ENCODE measurements around the gene ATF3.

ATF3 gene

GRCh38 chr1:212608392-212608958, at the start of gene ATF3:
Gene ATF3 (plus strand): TSS chr1:212608761. CDS start chr1:212615022, 6,261 bp downstream.
- in situ Hi-C loops (cut with HindIII; ENCODE audit: low sequenced_read_pairs): no loop called here

GRCh38 chr1:212559929-212560328, 48.6 kb upstream of the ATF3 start:
- in situ Hi-C loops (cut with HindIII; ENCODE audit: low sequenced_read_pairs): loop anchor here (5.0 kb wide), 1 partner anchor 63 kb away; no protein-coding TSS in a partner anchor

DNA sequence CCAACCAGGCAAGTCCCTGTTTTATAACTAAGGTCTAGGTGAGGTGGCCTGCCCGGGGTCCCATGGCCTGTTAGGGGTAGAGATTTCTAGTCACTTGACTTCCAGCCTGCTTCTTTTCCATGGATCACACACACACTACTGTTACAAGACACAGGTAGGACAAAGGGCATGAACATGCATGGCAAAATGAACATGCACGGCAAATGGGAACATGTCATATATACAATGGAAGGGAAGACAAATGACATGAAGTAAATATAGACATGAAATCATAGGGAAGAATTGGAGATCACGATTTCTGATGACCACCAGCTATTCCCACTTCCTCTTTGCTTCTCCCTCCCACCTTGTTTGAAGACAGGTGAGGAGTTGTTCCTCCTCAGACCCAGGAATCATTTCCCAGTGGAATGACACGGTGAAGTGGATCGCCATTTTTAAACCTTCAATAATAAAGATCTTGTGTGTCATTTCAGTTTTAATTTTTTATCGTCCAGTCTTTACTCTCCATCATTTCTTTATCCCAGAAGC, 47.6 kb upstream of the ATF3 start:
- in situ Hi-C loops (cut with HindIII; ENCODE audit: low sequenced_read_pairs): no loop called here

DNA sequence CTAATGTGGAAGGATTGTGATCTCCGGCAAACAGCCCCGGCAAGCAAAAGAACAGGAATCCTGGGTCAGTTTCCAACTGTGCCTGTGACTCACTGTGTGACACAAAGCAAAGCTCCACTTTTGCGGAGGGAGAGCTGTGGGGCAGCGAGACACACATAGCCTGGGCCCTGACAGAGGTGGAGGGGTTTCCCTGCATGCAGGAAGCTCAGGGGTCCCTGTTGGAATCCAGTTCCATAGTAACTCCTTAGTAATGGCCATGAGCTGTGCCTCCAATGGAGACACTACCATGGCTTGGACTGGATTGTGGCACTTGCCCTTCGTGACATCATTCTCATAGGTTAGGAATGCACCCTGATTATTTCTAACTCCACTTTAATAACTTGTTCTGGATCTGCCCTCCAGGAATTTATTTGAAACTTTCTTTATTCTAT, 47.0 kb upstream of the ATF3 start:
- in situ Hi-C loops (cut with HindIII; ENCODE audit: low sequenced_read_pairs): no loop called here

- in situ Hi-C loops (cut with HindIII; ENCODE audit: low sequenced_read_pairs): no loop called here
Measured at GRCh38 chr1:212562771-212563170, 45.8 kb upstream of the ATF3 start.

GRCh38 chr1:212565079-212565478, 43.5 kb upstream of the ATF3 start:
- in situ Hi-C loops (cut with HindIII; ENCODE audit: low sequenced_read_pairs): no loop called here

DNA sequence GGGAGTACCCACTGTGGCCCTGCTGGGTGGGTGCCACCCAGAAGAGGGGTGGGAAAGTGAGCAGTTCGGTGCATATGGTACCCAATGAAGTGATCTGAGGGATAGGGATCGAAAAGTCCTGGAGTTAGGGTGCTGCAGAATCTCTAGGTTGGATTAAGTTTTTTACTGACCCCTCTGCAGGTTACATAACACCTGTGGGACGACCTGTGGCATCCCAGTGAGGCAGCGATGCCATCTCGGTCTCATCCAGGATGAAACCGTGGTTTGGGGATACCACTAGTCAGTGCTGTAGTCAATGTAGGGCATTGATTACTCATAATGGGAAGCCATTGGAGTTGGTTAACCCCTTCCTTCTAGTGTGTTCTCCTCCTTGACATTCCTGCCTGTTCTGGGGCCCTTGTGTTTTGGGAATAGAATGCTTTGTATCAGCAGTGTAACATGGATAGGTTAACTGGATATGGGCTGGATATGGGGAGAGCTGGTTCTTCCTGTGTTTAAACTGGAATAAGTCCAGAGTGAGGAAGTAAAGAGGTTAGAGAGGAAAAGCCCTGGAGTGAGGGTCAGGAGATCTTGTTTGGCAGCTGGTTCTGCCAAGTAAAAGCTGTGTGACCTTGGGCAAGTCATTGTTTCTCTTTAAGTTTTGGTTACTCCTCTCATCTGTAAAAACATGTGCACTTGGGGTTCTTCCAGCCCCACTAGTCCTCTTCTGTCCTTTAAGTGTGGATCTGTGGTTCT, 42.8 kb upstream of the ATF3 start:
- in situ Hi-C loops (cut with HindIII; ENCODE audit: low sequenced_read_pairs): no loop called here

DNA sequence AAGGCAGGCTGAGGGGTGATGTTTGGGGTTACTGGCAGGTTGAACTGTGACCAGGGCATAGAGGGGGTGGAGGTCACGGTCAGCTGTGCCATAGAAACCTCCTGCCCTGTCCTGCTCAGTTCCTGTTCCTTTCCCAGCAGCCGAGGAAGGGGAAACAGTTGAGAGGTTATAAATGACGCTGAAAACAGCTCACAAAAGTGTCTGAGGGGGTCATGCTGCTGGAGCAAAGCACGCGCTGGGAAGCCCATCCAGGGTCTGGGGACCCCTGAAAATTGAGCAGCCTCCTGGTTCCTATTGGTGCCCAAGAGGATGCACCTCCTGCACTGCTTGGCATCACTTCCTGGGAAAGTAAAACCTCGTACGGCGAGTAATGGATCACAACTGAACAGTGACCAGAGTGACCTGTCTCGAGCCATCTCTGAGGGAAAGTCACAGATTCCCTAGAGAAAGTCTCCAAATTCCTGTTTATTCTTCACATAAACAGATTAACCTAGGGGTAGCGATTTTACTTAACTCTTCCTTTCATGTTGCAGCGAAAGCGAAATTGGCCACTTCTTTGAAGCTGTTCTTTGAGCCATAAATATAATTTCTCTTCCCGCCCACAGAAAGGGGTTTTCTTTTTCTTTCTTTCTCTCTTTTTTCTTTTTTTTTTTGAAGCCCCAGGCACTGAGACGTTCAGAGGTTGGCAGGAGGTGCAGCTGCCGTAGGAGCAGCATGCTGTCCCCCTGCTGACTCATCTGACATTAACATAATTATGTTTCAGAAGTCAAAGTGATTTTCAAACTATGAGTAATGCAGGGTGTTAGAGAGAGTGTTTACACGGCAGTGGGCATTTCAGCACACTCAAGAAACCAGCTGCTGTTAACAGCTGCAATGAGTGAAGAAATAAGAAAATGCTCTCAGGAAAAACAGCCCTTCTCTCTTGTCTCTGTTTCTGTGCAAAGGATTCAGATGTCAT, 41.8 kb upstream of the ATF3 start:
- in situ Hi-C loops (cut with HindIII; ENCODE audit: low sequenced_read_pairs): no loop called here

DNA sequence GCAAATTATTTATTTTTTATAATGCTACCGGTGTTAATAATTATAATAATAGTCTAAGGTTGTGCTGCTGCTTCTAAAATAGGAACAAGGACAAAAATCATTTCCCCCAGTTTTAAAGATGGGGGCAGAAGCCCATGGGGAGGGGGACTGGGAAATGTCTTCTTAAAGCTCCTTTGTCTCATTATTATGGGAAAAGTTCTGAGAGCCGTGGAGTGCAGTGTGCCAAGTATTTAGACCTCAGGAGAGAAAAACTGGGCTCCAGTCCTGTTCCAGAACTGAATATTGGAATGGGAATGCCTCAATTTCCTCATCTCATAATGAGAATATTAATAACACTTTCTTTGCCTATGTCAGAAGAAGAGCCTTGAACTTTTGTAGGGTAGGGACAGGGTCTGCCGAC, 40.9 kb upstream of the ATF3 start:
- in situ Hi-C loops (cut with HindIII; ENCODE audit: low sequenced_read_pairs): no loop called here

DNA sequence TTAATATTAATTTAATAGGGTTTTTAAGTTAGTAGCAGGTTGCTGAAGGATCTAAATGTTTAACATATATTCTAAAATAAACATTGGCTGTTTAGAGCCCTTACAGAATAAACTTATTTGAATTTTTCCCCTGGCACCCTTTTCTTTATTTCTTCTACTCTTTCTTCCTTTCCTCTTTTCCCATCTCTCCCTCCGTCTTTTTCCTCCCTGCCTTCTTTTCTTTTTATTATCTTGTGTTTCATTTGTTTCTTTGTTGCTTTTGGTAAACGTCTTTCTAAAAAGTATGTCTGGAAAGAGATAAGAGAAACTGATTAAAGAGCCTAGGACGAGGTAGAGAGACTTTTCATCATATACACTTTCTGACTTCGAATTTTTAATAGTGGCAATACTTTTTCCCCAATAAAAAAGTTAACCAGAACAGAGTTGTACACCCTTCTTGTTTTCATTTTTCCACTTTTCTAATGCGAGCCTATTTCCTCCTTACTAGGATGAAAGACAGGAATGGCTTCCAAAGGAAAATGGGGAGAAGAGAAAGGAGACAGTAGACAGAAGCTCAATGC, 39.5 kb upstream of the ATF3 start:
- in situ Hi-C loops (cut with HindIII; ENCODE audit: low sequenced_read_pairs): no loop called here

DNA sequence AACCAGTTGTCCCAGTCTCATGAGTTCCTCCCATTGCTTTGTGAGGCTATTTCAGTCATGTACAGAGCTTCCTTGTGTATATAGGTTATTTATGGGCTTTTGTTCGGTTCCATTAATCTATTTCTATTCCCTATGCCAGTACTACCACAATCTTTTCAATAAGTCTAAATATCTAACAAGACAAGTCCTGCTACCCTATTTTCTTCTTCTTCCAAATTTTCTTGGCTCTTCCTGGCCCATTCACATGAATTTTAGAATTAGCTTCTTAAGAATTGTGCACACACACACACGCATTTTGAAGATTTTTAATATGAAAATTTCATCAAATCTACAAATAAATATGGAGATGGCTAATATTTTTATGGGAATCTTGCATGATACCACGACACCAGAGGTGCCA, 33.8 kb upstream of the ATF3 start:
- in situ Hi-C loops (cut with HindIII; ENCODE audit: low sequenced_read_pairs): loop anchor here (5.0 kb wide), 1 partner anchor 37 kb away; no protein-coding TSS in a partner anchor

DNA sequence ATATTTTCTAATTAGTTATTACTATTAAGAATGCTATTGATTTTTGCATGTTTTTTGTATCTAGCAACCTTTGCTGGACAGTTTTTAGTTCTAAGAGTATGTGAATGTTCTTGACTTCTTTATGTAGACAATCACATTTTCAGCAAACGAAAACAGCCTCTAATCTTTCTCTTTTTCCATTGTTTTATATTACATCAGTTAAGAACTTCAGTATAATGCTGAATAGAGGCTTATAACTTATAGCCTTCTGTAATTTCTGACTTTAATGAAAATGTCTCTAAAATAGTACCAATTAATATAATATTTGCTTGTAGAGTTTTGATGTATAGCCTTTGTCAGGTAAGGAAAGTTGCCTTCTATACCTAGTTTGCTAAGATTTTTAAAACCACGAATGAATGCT, 33.2 kb upstream of the ATF3 start:
- in situ Hi-C loops (cut with HindIII; ENCODE audit: low sequenced_read_pairs): no loop called here

DNA sequence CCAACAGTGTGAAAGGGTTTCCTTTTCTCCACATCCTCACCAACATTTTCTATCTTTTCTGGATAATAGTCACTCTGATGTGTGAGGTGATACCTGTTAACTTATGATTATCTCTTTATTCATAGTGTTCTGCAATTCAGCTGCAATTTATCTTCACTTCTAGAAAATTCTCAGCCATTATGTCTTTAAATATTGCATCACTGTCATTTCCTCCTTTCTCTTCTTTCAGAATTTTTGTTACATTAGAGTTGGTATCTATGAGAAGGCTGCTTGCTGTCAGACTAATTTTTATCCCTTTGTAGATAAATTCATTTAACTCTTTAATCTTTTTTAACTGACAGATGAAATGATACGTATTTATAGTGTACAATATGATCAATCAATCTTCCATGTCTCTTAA, 30.5 kb upstream of the ATF3 start:
- in situ Hi-C loops (cut with HindIII; ENCODE audit: low sequenced_read_pairs): no loop called here

GRCh38 chr1:212581034-212581433, 27.5 kb upstream of the ATF3 start:
- in situ Hi-C loops (cut with HindIII; ENCODE audit: low sequenced_read_pairs): no loop called here

GRCh38 chr1:212582291-212582690, 26.3 kb upstream of the ATF3 start:
- in situ Hi-C loops (cut with HindIII; ENCODE audit: low sequenced_read_pairs): no loop called here

GRCh38 chr1:212582808-212583615, 25.5 kb upstream of the ATF3 start:
- in situ Hi-C loops (cut with HindIII; ENCODE audit: low sequenced_read_pairs): no loop called here

DNA sequence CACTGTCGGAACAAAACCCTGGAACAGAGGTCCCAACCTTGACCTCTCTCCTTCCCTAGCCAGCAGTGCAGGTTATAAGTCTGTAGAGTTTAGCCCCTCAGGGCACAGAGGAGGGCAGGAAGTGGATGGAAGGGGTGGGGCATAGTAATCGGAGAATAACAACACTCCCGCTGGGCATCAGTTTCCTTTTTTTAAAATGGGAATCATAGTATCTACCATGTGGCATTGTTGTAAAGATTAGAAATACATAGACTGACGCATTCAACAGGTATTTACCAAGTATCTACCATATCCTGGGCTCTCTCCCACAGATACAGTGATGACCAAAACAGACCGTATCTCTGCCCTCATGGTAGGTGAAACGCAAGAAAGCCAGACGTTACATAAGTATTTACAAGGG, 24.9 kb upstream of the ATF3 start:
- in situ Hi-C loops (cut with HindIII; ENCODE audit: low sequenced_read_pairs): no loop called here

GRCh38 chr1:212584092-212584886, 24.3 kb upstream of the ATF3 start:
- in situ Hi-C loops (cut with HindIII; ENCODE audit: low sequenced_read_pairs): no loop called here

DNA sequence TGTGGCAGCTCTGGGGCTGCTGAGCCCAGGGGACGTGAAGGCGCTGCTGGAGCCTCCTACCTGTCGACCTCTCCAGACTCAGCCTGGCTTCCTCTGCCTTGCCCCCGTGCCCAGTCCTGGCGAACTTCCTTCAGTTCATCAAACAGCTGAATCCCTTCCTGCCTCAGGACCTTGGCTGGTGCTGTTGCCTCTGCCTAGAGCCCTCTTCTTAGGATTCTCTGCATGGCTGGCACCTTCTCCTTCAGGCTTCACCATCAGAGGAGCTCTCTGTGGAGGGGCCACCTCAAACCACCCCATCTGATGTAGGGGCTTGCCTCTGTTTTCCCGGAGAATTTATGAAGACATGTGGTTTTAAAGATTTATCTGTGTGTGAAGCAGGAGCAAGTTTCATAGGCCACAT, 23.4 kb upstream of the ATF3 start:
- in situ Hi-C loops (cut with HindIII; ENCODE audit: low sequenced_read_pairs): no loop called here

Data from endothelial cell of hepatic sinusoid (primary cell).